ENCODE measurements around the gene FOXL3.

The FOXL3 gene

DNA sequence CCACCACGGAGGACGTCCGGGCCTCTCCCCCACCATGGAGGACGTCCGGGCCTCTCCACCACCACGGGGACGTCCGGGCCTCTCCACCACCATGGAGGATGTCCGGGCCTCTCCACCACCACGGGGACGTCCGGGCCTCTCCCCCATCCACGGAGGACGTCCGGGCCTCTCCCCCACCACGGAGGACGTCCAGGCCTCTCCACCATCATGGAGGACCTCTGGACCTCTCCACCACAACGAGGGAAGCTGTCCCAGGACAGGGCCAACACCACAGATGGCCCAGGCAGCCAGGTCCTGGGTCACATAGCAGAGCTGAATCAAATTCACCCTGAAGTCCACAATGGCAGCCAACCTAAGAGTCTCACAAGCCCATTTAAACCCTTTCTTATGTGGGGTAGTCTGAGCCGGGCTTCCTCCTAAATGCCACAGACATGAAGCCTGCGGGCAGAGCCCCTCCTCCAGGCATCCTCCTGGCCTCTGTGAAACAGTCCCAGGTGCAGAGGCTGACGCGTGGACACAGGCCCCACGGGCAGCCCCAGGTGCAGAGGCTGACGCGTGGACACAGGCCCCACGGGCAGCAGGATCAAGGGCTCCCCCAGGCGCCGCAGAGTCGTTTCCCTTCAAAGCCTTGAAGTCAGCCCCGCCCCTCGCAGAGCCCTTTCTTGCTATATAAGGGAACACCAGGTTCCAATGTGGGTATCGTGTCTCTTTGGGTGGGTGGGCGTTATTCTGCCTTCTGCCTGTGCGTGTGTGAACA is 47.0 kb downstream of the FOXL3 start:
- in situ Hi-C loops (cut with HindIII; ENCODE audit: low sequenced_read_pairs): no loop called here
- no peak for DNase-seq (ENCODE audit: low read depth, low spot score)
- TF ChIP-seq, protein P1, sequence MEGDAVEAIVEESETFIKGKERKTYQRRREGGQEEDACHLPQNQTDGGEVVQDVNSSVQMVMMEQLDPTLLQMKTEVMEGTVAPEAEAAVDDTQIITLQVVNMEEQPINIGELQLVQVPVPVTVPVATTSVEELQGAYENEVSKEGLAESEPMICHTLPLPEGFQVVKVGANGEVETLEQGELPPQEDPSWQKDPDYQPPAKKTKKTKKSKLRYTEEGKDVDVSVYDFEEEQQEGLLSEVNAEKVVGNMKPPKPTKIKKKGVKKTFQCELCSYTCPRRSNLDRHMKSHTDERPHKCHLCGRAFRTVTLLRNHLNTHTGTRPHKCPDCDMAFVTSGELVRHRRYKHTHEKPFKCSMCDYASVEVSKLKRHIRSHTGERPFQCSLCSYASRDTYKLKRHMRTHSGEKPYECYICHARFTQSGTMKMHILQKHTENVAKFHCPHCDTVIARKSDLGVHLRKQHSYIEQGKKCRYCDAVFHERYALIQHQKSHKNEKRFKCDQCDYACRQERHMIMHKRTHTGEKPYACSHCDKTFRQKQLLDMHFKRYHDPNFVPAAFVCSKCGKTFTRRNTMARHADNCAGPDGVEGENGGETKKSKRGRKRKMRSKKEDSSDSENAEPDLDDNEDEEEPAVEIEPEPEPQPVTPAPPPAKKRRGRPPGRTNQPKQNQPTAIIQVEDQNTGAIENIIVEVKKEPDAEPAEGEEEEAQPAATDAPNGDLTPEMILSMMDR (IDR thresholded peaks at IDR 0.05; ENCODE audit: low read depth, low read length): no peak
- H3K4me3 ChIP-seq (ENCODE audit: low read depth, low read length): no peak overlapping the region

DNA sequence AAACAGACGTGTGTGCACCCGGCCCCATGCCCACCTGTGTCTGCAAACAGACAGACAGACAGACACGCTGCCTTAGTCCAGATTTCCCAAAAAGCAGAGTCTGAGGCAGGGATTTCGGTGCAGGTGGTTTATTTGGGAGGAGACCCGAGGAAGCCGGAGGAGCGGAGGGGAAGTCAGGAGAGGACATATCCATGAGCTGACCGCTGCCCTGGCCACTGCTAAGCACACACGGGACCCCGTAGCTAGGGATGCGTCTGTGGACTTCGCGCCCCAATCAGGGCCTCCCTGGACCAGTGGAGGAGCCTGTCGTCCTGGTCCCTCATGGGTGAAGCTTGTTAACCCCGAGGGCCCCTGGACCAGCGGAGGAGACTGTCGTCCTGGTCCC is 47.6 kb downstream of the FOXL3 start:
- H3K4me3 ChIP-seq (ENCODE audit: low read depth, low read length): no peak overlapping the region
- in situ Hi-C loops (cut with HindIII; ENCODE audit: low sequenced_read_pairs): no loop called here

DNA sequence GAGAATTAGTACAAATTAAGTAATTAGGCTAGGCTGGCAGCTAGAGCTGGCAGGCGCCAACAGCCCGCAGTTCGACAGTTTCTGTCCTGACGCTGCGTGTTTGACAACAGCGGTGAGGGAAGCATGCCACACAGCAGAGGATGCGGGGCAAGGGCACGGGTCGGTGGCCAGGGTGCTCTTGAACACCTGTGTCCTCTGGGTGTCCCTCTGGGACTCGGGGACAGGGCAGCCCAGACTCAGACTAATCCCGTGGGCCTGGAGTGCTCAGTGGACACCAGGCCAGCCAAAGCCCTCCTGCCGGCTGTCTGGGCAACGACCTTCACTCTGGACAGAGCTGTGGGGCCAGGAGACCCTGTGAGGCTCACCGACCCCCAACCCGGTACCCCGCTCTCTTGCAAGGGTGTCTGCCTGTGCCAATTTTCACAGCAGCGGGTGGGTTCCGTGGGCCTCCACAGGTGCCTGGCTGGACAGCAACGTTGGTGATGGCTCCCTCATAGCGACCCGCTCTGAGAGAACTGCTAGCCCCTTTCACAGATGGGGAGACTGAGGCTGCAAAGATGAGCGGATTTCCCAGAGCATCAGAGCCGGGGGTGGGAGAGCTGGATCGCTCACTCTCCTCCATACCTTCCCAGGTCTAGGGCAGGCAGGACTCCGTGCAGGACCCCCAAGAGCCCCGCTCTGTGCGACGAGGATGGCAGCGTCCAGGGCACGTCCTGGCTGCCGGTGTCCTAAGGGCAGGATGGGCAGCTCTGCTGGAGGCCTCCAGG is 48.5 kb downstream of the FOXL3 start:
- no peak overlapping the region for H3K4me3 ChIP-seq (ENCODE audit: low read depth, low read length)
- TF ChIP-seq, protein P1 (IDR thresholded peaks at IDR 0.05; ENCODE audit: low read depth, low read length): no peak
- in situ Hi-C loops (cut with HindIII; ENCODE audit: low sequenced_read_pairs): no loop called here
- DNase-seq (ENCODE audit: low read depth, low spot score): no peak

More for the DNA sequence above, 47.6 kb downstream of the FOXL3 start:
- TF ChIP-seq, protein P1 (IDR thresholded peaks at IDR 0.05; ENCODE audit: low read depth, low read length): no peak
- DNase-seq (ENCODE audit: low read depth, low spot score): no peak

DNA sequence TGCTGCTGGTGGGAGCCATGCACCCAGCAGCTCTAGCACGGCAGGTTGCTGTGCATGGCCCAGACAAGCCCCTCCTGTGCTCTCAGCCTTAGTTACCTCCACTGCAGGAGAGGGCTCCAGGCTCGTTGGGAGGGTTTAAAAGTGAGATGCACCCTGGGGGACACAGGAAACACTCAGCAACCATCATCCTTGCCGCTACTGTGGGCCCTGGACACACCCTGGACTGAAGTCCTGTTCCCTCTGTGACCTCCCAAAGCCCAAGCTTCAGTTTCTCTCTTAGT is 49.0 kb downstream of the FOXL3 start:
- H3K4me3 ChIP-seq (ENCODE audit: low read depth, low read length): no peak overlapping the region
- TF ChIP-seq, protein P1 (IDR thresholded peaks at IDR 0.05; ENCODE audit: low read depth, low read length): no peak
- in situ Hi-C loops (cut with HindIII; ENCODE audit: low sequenced_read_pairs): no loop called here
- no peak for DNase-seq (ENCODE audit: low read depth, low spot score)

DNA sequence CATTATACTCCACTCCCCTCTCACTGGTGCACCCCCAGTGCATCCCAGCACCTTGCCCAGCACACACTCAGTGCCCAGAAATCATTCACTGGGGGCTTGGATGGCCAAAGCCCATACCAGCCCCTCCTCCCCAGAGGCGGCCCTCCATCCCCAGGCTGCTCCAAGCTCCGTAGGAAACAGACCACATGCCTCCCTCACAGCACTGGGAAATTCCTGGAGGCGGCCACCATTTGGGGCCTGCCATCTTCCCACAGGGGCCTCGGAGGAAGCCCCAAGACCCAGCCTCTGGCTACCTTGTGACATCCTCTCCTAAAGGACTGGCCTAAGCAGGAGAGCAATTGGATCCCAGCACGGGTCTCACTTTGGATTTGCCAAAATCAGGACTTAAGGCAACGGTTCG is 49.7 kb downstream of the FOXL3 start:
- TF ChIP-seq, protein P1 (IDR thresholded peaks at IDR 0.05; ENCODE audit: low read depth, low read length): no peak
- no peak overlapping the region for H3K4me3 ChIP-seq (ENCODE audit: low read depth, low read length)
- in situ Hi-C loops (cut with HindIII; ENCODE audit: low sequenced_read_pairs): no loop called here
- DNase-seq (ENCODE audit: low read depth, low spot score): no peak

DNA sequence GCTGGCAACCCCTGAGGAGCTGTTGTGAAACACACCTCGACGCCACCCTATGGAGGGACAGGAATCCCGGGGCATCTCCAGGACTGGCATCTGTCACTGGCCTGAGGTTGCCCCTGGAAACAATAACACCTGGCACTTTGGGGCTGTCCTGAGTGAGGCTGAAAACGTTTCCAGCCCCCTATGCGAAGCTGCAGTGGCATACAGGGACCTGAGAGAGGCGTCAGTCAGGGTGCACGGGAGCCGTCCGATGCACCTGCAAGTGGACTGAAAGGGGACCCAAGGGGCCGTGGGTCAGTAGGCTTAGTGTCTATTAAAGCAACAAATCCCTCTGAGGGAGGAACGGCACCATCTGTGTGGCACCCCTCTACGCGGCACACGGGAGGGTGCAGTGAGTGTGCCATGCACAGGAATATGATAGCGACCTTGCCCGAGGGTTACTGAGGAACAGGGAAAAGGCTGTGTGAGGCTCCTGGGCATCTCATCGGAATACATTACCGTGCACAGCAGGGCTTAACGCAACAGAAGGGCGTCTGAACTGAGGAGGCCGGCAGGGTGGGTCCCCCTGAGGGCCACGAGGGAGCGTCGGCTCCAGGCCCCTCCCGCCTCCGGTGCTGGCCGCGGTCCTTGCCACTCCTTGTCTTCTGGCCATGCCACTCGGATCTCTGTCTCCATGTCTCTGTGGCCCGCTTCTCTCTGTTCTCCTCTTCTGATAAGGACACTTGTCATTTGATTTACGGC is 50.4 kb downstream of the FOXL3 start:
- H3K4me3 ChIP-seq (ENCODE audit: low read depth, low read length): no peak overlapping the region
- no peak for DNase-seq (ENCODE audit: low read depth, low spot score)
- TF ChIP-seq, protein P1 (IDR thresholded peaks at IDR 0.05; ENCODE audit: low read depth, low read length): no peak
- in situ Hi-C loops (cut with HindIII; ENCODE audit: low sequenced_read_pairs): no loop called here

All from astrocyte of the spinal cord (primary cell).